Measurements from ENCODE around the gene PARP12. TPM values are rescaled to one million over a fixed set of nuclear protein-coding genes. Genes with fewer than 3 reads are reported as not detected.

PARP12 gene
- total and polyA plus RNA-seq, 9 of the 15 experiments (the other 6 are each of a cell fraction or from before 2014, with no cell fraction given), result 4.6 to 40.4 (median 23.5) TPM

DNA sequence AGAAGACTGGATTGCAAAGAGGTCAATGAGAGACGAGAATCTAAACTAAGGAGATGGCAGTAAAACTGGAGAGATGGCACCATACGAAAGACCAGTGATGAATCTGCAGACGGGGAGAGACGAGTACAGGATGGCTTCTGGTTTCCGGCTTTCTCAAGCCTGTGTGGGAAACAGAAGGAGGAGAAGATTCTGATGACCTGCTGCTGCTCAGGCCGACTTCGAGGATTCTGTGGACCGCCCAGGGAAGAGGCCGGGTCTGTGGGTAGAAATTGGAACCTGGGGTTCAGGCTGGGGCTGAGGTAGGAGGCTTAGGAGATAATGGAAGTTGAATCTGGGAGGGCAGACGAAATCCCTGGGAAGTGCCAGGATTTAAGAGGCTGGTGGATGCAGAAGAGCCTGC is 48.6 kb downstream of the PARP12 start:
- in situ Hi-C loops (cut with MboI), result loop anchor here (5.0 kb wide), 1 partner anchor 303 kb away; no protein-coding TSS in a partner anchor
- FAIRE-seq (no peak), DNase-seq (ENCODE audit: extremely low read depth in 1 of 4, low spot score in 3 of 4) (no peak), ATAC-seq (no peak)
- no TSS peak for BruUV-seq (replicated peaks)
- POLR2A ChIA-PET, result no interaction called here
- no peaks in the 10 kb centered on the region for H3K9me1 ChIP-seq (ENCODE audit: control insufficient read depth, insufficient read depth, low read length)
- no peak overlapping the region for H3K4me2 ChIP-seq (ENCODE audit: insufficient read depth, low read length)
- H4K20me1 ChIP-seq (replicated peaks; ENCODE audit: control insufficient read depth, insufficient read depth, low read length), result peaks cover 20% of the 10 kb centered on the region
- no peak overlapping the region for H3K4me3 ChIP-seq
- 3% methylated on average over 10 of the region's 10 CpGs for WGBS (ENCODE audit: insufficient coverage, low coverage, missing lambda C conversion rate)
- peaks cover 43 to 62% of the 10 kb centered on the region in 2 experiments for H3K27me3 ChIP-seq (ENCODE audit: control insufficient read depth in 2 of 2, insufficient read depth in 2 of 2, low read length in 2 of 2)
- no peak overlapping the region for H2AFZ ChIP-seq (ENCODE audit: low read depth, low read length)
- peaks cover 0 to 12% of the 10 kb centered on the region in 2 experiments; a peak in 1 of 5 replicates for H3K4me1 ChIP-seq (replicated peaks in 1 of 2; ENCODE audit: control insufficient read depth in 2 of 2, insufficient read depth in 2 of 2, low read length in 2 of 2)
- no peaks in the 10 kb centered on the region for H3K79me2 ChIP-seq (ENCODE audit: control insufficient read depth, insufficient read depth, low read length)
- no peaks in the 10 kb centered on the region for H3K9me3 ChIP-seq (replicated peaks; ENCODE audit: control insufficient read depth, insufficient read depth, low read depth, low read length)
- H3K36me3 ChIP-seq (ENCODE audit: control insufficient read depth, insufficient read depth, low read length), result no peaks in the 10 kb centered on the region
- CTCF ChIA-PET (ENCODE audit: low intra/inter-chr PET ratio), result no interaction called here
- TF ChIP-seq, protein P1, sequence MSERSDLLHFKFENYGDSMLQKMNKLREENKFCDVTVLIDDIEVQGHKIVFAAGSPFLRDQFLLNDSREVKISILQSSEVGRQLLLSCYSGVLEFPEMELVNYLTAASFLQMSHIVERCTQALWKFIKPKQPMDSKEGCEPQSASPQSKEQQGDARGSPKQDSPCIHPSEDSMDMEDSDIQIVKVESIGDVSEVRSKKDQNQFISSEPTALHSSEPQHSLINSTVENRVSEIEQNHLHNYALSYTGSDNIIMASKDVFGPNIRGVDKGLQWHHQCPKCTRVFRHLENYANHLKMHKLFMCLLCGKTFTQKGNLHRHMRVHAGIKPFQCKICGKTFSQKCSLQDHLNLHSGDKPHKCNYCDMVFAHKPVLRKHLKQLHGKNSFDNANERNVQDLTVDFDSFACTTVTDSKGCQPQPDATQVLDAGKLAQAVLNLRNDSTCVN (CRISPR knock-in tag; IDR thresholded peaks at IDR 0.05), result no peak
- TF ChIP-seq STAG1 (CRISPR knock-in tag; IDR thresholded peaks at IDR 0.05; ENCODE audit: borderline replicate concordance) (no peak), KLF10 (CRISPR knock-in tag; IDR thresholded peaks at IDR 0.05) (no peak), ZNF785 (CRISPR knock-in tag; IDR thresholded peaks at IDR 0.05) (no peak), HCFC1 (IDR thresholded peaks at IDR 0.05; ENCODE audit: low read depth, low read length) (no peak), ZNF77 (CRISPR knock-in tag; IDR thresholded peaks at IDR 0.05) (no peak), ZNF263 (CRISPR knock-in tag; IDR thresholded peaks at IDR 0.05; ENCODE audit: borderline replicate concordance) (no peak), ZNF589 (CRISPR knock-in tag; IDR thresholded peaks at IDR 0.05; ENCODE audit: low read depth) (no peak), FOXA3 (CRISPR knock-in tag; conservative IDR thresholded peaks at IDR 0.05 in 1 of 2, IDR thresholded peaks at IDR 0.05 in 1 of 2) (no peak), CBX1 (IDR thresholded peaks at IDR 0.05; ENCODE audit: low read depth) (no peak)
- TF ChIP-seq, protein P2, sequence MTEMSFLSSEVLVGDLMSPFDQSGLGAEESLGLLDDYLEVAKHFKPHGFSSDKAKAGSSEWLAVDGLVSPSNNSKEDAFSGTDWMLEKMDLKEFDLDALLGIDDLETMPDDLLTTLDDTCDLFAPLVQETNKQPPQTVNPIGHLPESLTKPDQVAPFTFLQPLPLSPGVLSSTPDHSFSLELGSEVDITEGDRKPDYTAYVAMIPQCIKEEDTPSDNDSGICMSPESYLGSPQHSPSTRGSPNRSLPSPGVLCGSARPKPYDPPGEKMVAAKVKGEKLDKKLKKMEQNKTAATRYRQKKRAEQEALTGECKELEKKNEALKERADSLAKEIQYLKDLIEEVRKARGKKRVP (CRISPR knock-in tag; IDR thresholded peaks at IDR 0.05), result no peak
- TF ChIP-seq, protein P3, sequence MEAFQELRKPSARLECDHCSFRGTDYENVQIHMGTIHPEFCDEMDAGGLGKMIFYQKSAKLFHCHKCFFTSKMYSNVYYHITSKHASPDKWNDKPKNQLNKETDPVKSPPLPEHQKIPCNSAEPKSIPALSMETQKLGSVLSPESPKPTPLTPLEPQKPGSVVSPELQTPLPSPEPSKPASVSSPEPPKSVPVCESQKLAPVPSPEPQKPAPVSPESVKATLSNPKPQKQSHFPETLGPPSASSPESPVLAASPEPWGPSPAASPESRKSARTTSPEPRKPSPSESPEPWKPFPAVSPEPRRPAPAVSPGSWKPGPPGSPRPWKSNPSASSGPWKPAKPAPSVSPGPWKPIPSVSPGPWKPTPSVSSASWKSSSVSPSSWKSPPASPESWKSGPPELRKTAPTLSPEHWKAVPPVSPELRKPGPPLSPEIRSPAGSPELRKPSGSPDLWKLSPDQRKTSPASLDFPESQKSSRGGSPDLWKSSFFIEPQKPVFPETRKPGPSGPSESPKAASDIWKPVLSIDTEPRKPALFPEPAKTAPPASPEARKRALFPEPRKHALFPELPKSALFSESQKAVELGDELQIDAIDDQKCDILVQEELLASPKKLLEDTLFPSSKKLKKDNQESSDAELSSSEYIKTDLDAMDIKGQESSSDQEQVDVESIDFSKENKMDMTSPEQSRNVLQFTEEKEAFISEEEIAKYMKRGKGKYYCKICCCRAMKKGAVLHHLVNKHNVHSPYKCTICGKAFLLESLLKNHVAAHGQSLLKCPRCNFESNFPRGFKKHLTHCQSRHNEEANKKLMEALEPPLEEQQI (IDR thresholded peaks at IDR 0.05), result no peak
- TF ChIP-seq, protein P4, sequence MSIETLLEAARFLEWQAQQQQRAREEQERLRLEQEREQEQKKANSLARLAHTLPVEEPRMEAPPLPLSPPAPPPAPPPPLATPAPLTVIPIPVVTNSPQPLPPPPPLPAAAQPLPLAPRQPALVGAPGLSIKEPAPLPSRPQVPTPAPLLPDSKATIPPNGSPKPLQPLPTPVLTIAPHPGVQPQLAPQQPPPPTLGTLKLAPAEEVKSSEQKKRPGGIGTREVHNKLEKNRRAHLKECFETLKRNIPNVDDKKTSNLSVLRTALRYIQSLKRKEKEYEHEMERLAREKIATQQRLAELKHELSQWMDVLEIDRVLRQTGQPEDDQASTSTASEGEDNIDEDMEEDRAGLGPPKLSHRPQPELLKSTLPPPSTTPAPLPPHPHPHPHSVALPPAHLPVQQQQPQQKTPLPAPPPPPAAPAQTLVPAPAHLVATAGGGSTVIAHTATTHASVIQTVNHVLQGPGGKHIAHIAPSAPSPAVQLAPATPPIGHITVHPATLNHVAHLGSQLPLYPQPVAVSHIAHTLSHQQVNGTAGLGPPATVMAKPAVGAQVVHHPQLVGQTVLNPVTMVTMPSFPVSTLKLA (conservative IDR thresholded peaks at IDR 0.05), result no peak
- TF ChIP-seq, protein P5, sequence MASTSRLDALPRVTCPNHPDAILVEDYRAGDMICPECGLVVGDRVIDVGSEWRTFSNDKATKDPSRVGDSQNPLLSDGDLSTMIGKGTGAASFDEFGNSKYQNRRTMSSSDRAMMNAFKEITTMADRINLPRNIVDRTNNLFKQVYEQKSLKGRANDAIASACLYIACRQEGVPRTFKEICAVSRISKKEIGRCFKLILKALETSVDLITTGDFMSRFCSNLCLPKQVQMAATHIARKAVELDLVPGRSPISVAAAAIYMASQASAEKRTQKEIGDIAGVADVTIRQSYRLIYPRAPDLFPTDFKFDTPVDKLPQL (IDR thresholded peaks at IDR 0.05; ENCODE audit: extremely low read depth, insufficient read length), result no peak
- peak overlapping the region in 1 of 2 experiments; percentile 17; a peak in 1 of 4 replicates for H3K9ac ChIP-seq (ENCODE audit: insufficient read depth in 1 of 2, low read depth in 2 of 2, low read length in 2 of 2)
- intact Hi-C loops (cut with micrococcal nuclease), result no loop called here
- H3K27ac ChIP-seq (ENCODE audit: extremely low read depth, low read depth, low read length), result no peak overlapping the region

All from K562 (cell line).